T-helper 1 cell treated with Interleukin-12 subunit alpha and Interleukin-12 subunit beta and Interleukin-4 antibody, amounts not matched to agents 30 μg/mL and 1 μg/mL, for 36 hours (primary cell): ENCODE data around the gene CACNA2D3.

Source experiments
- H3K27ac Mint-ChIP-seq: one replicate; pipeline ENCODE4 v1.8.0; 2021; ENCODE audit warnings: mild to moderate bottlenecking, mixed read lengths
- H3K27me3 Mint-ChIP-seq: one replicate; pipeline ENCODE4 v1.8.0; 2021; ENCODE audit warnings: low read depth, mixed read lengths
- H3K36me3 Mint-ChIP-seq: one replicate; pipeline ENCODE4 v1.8.0; 2021; ENCODE audit warnings: low read depth, mixed read lengths
- H3K4me1 Mint-ChIP-seq: one replicate; pipeline ENCODE4 v1.8.0; 2021; ENCODE audit warnings: low read depth, mixed read lengths
- H3K4me3 Mint-ChIP-seq: one replicate; pipeline ENCODE4 v1.8.0; 2021; ENCODE audit warnings: mild to moderate bottlenecking, moderate library complexity, mixed read lengths
- H3K9me3 Mint-ChIP-seq: one replicate; pipeline ENCODE4 v1.8.0; 2021; ENCODE audit warnings: mixed read lengths

Gene CACNA2D3

DNA sequence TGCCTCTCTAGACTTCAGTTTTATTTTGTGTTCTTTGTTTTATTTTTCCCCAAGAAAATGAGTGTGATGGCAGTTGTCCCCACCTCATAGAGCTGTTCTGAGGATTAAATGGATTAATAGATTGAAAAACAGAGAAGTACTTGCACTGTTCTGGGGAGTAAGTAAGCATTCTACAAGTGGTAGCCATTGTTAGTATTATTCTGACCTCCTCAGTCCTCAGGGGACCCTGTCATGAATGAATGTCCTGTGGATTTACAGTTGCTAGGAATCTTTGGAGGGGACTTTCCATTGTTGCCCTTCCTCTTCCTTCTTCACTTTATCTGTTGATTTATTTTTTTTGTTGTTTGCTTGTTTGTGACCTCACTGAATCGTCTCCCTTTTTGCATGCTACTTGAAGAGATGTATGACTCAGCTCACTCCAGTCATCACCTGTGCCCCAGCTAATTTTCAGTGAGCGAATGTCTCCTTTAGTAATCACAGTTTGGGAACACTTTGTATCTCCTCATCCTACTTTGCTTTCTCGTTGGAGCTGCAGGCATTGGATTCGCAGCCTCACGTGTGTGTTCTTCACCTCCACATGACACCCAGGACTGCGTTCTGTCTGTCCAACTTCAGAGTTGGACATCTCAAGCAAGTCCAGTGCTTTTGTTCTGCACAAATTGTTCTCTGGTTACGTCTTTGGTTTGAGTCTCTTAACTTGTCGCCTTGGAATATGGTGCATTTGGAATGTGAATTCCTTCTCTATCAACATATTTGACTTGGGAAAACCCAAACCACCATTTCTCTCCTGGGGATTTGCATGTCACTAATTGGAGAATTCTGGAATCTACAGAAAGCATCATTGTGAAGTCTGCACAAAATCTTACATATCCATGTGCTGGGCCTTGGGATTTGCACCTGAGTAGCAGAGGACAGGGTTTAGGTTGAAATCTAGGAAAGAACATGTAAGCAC is 751.0 kb downstream of the CACNA2D3 start:
- Mint-ChIP-seq H3K9me3 (no peaks in the 10 kb centered on the region), H3K4me1 (no peaks in the 10 kb centered on the region), H3K4me3 (no peak overlapping the region)

DNA sequence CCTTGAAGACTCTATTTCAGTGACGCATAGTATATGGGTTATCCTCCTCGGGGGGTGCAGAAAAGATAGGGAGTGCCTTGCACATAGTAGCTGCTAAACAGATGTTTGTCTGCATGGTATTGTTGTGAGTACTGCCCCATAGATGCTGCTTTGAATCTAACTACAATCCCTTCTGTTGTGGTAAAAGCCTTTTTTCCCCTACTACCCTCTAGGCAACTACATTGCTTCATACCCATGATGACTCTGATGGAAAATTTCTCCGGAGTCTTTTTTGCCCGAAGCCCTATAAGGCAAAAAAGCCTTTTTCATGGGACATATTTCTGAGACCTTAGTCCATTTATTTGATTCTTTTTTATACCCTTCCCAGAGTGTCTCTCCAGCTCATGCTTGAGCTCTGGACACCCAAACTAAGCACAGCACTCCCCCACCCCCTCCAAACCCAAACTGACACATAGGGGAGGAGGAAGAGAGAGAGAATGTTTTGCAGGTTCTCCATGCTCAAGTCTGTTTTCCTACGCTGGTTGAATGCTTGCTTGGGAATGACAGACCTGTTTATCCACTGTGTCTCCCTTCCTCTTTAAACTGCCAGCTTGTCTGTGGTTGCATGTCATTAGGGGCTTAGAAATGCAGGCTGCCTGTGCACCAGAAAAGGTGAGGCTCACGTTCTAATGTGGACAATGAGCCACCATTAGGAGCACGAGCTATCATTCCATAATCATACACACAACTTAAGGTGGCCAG is 752.6 kb downstream of the CACNA2D3 start:
- no peak overlapping the region for H3K4me3 Mint-ChIP-seq

More for the DNA sequence above, 751.0 kb downstream of the CACNA2D3 start:
- Mint-ChIP-seq H3K27me3 (no peaks in the 10 kb centered on the region), H3K36me3 (no peaks in the 10 kb centered on the region), H3K27ac (no peak overlapping the region)

DNA sequence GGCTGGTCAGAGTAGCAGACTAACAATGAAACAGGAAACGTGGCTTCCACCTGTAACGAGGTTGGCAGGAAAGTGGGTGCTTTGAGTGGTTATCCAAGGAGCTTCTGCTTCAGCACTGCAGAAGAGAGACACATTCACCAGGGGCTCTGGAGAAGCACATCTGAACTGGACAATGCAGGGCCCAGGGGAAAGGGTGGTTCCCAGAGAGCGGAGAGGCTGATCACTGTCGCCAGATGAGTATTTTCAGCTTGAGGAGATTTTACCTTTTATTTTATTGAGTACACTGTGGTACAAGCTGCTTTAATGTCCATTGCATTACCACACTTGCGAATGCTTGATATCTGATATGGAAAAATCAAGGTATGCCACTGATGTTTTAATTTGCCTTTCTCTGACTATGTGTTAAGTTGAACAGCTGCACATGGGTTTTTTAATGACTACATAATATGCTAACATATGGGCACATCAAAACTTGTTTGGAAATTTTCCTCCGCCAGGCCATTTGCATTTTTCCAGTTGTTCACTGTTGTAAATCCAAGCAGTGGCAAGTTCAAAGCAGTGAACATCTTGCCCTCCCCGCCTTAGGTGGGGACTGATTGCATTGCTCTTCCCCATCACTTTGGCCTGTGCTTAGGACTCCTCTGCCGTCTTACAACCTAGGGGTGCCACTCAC is 753.4 kb downstream of the CACNA2D3 start:
- H3K27me3 Mint-ChIP-seq: no peaks in the 10 kb centered on the region
- no peaks in the 10 kb centered on the region for H3K9me3 Mint-ChIP-seq
- H3K4me3 Mint-ChIP-seq: no peak overlapping the region
- H3K36me3 Mint-ChIP-seq: no peaks in the 10 kb centered on the region
- no peaks in the 10 kb centered on the region for H3K4me1 Mint-ChIP-seq
- H3K27ac Mint-ChIP-seq: no peak overlapping the region

More for the DNA sequence above, 752.6 kb downstream of the CACNA2D3 start:
- no peaks in the 10 kb centered on the region for H3K4me1 Mint-ChIP-seq
- no peaks in the 10 kb centered on the region for H3K27me3 Mint-ChIP-seq
- no peaks in the 10 kb centered on the region for H3K9me3 Mint-ChIP-seq
- no peaks in the 10 kb centered on the region for H3K36me3 Mint-ChIP-seq
- H3K27ac Mint-ChIP-seq: no peak overlapping the region

DNA sequence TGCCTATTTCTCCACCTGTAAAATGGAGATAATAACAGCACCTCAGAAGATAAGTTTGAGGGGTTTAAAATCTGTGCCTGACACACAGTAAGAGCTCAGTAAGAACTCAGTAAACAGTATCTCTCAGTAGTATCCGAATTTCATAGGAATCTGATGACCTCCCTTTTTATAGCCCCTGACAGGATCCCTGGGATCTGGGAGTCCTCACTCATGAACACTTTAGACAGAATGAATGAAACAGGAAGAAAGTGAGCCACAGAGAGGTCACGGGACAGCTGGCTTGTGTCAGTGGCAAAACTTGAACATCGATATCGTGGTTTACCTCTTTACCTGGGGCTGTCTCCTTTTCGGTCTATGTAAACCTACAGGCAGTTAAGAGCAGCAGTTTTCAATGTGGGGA is 754.3 kb downstream of the CACNA2D3 start:
- no peaks in the 10 kb centered on the region for H3K27me3 Mint-ChIP-seq
- H3K36me3 Mint-ChIP-seq: no peaks in the 10 kb centered on the region
- H3K9me3 Mint-ChIP-seq: no peaks in the 10 kb centered on the region
- no peaks in the 10 kb centered on the region for H3K4me1 Mint-ChIP-seq
- no peak overlapping the region for H3K27ac Mint-ChIP-seq
- H3K4me3 Mint-ChIP-seq: no peak overlapping the region

DNA sequence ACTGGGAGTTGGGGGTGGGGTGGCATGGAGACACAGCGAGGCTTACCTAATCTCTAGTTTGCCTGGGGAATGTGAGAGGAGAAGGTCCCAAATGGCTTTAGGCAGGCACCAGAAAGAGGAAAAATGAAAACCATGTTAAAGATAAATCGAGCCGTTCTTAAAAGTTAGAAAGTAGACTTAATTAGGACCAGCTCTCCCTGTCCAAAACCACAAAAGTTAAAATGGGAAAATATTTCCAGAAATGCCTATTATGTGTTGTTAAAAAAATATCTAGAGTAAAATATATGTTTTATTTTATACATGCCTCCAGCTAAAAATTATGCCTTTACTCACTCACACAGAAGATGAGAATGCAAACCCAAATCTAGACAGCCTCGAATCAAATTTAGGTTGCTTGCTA is 755.4 kb downstream of the CACNA2D3 start:
- Mint-ChIP-seq H3K27me3 (no peaks in the 10 kb centered on the region), H3K27ac (no peak overlapping the region), H3K4me3 (no peak overlapping the region), H3K36me3 (no peaks in the 10 kb centered on the region), H3K9me3 (no peaks in the 10 kb centered on the region), H3K4me1 (no peaks in the 10 kb centered on the region)

DNA sequence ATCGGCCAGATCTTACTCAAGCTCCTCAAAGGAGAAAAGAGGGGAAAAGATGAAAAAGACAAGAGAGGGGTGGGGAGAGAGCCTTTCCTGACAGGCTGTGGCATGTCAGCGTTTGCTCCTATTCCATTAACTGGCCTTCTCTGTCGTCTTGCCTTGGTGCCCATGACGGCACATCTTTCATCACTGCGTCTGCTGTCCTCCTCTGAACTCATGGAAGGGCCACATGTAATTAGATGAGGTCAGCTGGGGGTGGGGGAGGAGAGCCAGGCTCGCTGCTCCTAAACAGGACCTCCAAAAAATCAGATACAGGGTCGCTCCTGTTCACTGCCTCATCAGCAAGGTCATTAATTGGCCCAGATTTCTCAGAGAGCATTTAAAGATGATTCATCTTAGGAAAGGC is 755.8 kb downstream of the CACNA2D3 start:
- H3K36me3 Mint-ChIP-seq: no peaks in the 10 kb centered on the region
- H3K27ac Mint-ChIP-seq: no peak overlapping the region
- no peaks in the 10 kb centered on the region for H3K27me3 Mint-ChIP-seq
- no peak overlapping the region for H3K4me3 Mint-ChIP-seq
- no peaks in the 10 kb centered on the region for H3K9me3 Mint-ChIP-seq
- H3K4me1 Mint-ChIP-seq: no peaks in the 10 kb centered on the region

DNA sequence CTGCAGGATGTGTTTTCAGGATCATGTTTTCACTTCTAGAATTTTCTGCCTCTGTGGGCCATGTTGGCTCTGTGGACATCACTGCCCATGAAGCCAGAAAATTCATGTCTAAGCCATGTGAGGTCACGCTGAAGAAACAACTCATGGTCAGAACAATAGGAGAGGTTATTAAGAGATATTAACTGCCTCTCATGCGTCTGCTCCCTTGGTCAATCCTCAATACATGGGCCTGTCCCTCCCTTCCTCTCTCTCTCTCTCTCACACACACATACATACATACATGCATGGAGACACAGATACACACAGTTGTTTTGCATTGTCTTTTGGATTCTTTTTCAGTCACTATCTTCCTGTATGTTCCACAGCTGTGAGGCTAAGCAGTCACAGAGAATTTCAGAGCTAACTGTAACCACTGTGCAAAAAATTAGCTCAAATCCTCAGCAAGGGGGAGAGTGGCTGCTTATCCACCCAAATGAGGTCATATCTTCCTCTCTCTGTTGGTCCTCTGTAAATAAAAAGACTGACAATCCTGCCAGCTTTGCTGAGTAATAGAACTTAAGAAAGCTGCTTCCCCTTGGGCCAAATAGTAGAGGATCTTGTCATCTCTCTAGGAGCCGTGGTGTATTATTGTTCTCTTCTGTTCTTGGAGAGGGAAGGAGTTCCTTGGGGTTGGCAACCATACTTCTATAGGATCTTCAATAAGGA is 759.9 kb downstream of the CACNA2D3 start:
- no peaks in the 10 kb centered on the region for H3K9me3 Mint-ChIP-seq

DNA sequence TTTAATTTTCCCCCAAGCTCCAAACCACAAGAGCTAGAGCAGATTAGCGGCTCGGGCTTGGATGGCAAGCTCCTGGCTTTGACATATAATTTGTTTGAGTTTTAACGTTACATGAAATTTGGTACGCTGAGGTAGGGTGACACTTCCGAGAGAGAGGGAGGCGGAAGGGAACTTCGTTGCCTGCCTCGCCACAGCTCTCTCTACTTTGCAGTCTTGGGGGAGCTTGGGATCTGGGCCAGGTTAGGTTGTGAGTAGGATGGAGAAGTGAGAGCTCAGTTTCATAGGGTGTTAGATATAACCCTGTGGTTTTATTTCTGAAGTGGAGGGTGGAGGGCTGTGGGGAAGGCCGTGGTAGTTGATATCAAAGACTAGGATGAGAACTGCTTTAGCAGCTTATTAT is 765.8 kb downstream of the CACNA2D3 start:
- Mint-ChIP-seq H3K36me3 (no peaks in the 10 kb centered on the region), H3K4me1 (no peaks in the 10 kb centered on the region), H3K4me3 (no peak overlapping the region), H3K27me3 (no peaks in the 10 kb centered on the region), H3K27ac (no peak overlapping the region), H3K9me3 (no peaks in the 10 kb centered on the region)

More for the DNA sequence above, 759.9 kb downstream of the CACNA2D3 start:
- Mint-ChIP-seq H3K36me3 (no peaks in the 10 kb centered on the region), H3K27me3 (no peaks in the 10 kb centered on the region), H3K4me1 (no peaks in the 10 kb centered on the region), H3K27ac (no peak overlapping the region), H3K4me3 (no peak overlapping the region)

DNA sequence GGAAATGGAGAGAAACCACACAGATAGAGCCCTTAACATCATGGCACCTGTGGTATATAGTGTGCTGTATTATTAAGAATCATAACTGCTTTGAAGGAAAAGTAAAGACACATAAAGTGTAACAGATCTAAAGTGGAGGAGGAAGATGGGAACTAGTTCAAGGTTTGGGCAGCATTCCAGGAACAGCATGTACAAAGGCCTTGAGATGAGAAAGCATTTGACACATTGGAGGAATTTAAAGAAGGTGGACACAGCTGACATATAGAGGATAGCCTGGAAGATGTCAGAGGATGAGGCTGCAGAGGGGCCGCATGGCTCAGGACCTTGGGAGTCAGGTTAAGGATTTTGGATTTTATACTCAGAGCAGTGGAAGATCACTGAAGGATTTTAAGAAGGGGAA is 766.5 kb downstream of the CACNA2D3 start:
- Mint-ChIP-seq H3K4me1 (no peaks in the 10 kb centered on the region), H3K27me3 (no peaks in the 10 kb centered on the region), H3K4me3 (no peak overlapping the region), H3K27ac (no peak overlapping the region), H3K36me3 (no peaks in the 10 kb centered on the region), H3K9me3 (no peaks in the 10 kb centered on the region)

DNA sequence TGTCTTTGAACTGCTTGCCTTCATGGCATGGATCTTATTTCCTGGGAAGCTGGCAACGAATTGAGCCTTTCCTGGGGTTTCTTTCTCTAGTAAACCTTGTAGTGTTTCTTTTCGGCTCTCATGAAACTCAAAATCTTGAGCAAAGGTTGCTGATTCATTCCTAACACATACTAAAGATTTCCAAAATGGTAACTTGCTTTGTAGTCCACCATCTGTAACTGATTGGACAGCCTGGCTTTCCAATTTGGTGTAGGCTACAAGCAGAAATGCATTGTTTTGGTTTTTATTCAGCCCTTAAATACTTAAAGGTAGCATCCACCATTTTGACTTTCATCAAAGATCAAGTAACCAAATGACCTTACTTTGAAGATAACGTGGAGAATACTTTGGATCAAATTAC is 767.4 kb downstream of the CACNA2D3 start:
- Mint-ChIP-seq H3K36me3 (no peaks in the 10 kb centered on the region), H3K27ac (no peak overlapping the region), H3K27me3 (no peaks in the 10 kb centered on the region), H3K4me3 (no peak overlapping the region), H3K9me3 (no peaks in the 10 kb centered on the region), H3K4me1 (no peaks in the 10 kb centered on the region)

DNA sequence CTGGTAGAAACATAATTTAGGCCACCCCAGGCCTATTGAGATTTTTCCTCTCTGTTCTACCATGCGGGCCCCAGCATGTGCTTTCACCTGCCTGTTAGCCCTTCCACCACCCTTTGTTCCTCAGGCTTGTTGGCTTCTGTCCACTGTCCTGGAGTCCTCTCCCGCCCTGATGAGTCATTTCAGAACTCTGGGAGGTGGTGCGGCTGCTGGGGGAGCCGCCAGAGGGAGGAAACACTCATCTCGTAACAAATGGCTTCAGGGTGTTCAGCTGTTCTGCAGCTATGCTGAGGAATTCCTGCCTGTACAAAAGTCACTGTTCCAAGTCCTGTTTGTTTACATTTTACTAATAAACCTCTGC is 769.2 kb downstream of the CACNA2D3 start:
- H3K4me3 Mint-ChIP-seq: no peak overlapping the region
- no peak overlapping the region for H3K27ac Mint-ChIP-seq
- H3K36me3 Mint-ChIP-seq: no peaks in the 10 kb centered on the region
- no peaks in the 10 kb centered on the region for H3K9me3 Mint-ChIP-seq
- no peaks in the 10 kb centered on the region for H3K4me1 Mint-ChIP-seq
- H3K27me3 Mint-ChIP-seq: no peaks in the 10 kb centered on the region

DNA sequence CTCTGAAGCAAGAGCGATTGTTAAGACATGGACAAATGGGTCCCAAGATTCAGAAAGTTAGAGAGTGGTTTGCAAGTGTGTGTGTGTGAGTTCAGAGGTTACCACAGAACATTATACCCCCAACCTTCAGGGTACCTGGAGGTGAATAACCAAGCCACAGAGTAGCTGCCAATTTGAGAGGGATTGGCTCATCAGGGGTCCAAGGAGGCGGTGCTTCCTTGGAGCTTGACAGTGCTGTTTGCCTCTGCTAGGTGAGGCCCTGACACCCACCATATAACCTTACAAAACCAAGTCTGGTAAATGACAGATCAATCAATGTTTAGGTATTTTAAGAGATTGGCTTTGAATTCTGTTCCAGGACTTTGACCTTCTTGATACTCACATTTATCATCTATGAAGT is 769.8 kb downstream of the CACNA2D3 start:
- no peak overlapping the region for H3K4me3 Mint-ChIP-seq
- H3K27me3 Mint-ChIP-seq: no peaks in the 10 kb centered on the region
- no peaks in the 10 kb centered on the region for H3K9me3 Mint-ChIP-seq
- H3K36me3 Mint-ChIP-seq: no peaks in the 10 kb centered on the region
- no peaks in the 10 kb centered on the region for H3K4me1 Mint-ChIP-seq
- no peak overlapping the region for H3K27ac Mint-ChIP-seq

DNA sequence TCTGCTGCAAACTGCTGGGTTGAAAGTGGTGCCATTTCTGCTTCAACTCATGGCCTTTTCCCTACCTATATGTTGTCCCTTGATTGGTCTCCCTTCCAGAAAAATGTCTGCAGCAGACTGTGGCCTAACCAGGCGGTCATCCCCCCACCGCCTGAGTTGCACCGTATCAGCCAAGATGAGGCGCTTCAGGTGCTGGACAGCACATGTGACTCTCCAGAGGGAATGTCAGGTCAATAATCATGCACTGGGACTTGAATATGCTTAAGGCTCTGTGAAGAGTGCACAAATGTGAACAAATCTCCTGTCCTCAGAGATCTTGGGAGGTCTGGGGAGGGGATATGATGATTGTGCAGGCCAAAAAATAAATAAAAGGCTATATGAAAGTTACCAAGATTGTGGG is 773.3 kb downstream of the CACNA2D3 start:
- H3K4me3 Mint-ChIP-seq: no peak overlapping the region
- H3K36me3 Mint-ChIP-seq: no peaks in the 10 kb centered on the region
- H3K27me3 Mint-ChIP-seq: no peaks in the 10 kb centered on the region
- H3K9me3 Mint-ChIP-seq: no peaks in the 10 kb centered on the region
- no peaks in the 10 kb centered on the region for H3K4me1 Mint-ChIP-seq
- H3K27ac Mint-ChIP-seq: no peak overlapping the region

DNA sequence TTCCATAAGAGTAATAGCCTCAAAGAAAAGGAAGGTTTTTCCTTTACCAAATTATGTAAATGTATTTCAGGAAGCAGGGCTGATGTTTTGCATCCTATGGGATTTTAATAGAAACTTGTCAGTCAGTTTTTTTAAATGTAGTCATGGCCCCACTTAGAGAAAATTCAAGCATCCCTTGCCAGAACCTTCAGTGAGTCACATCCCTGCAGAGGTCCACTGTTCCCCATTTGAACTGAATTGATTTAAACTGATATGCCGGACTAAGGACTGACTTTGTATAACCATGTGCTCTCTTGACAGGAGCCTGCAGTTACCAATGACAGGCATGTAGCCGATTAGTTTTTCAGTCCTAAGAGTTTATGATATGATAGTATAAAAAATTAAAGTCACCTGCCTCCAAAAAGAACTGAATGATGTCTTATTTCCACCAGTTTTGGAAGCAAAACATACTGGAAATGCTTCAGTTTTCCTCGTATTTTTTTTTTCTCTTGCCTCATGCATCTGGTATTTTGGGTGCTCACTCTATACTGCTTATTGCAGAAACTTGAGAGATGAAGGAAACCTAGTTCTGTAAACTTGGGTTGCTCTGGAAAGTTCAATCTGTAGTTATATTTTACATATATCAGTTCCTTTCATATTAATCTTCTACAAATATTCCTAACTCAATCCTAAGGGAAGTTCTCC is 774.8 kb downstream of the CACNA2D3 start:
- H3K9me3 Mint-ChIP-seq: no peaks in the 10 kb centered on the region
- no peak overlapping the region for H3K27ac Mint-ChIP-seq
- no peaks in the 10 kb centered on the region for H3K4me1 Mint-ChIP-seq
- no peaks in the 10 kb centered on the region for H3K36me3 Mint-ChIP-seq
- no peaks in the 10 kb centered on the region for H3K27me3 Mint-ChIP-seq
- H3K4me3 Mint-ChIP-seq: no peak overlapping the region
